Renal cortex interstitium (tissue), 15 donors: Measurements from ENCODE around the gene PRR22. TPM values are rescaled to one million over a fixed set of nuclear protein-coding genes. Genes with fewer than 3 reads are reported as not detected.

Source experiments
- DNase-seq, 11 donors: peaks; one replicate each; pipeline ENCODE4 v3.0.0-alpha.2; 2013; ENCODE audit warnings: low read depth in 9 of 11, low spot score in 4 of 11; ENCODE audit errors: extremely low read depth in 1 of 11
- long read RNA-seq, 16 experiments: transcript quantifications; one replicate each; lab custom pipeline, GENCODE V29; 2026
- polyA plus RNA-seq, 3 donors: library from polyadenylated mRNA; unstranded; fragments of 120-200 nt; gene quantifications; one replicate each; pipeline ENCODE4 v1.2.1, GENCODE V29; 2013; ENCODE audit not compliant: insufficient read length in 3 of 3

Gene PRR22
- 1 to 10 TPM; 2.4 to 5.0 (median 2.5) TPM for polyA plus RNA-seq
- long read RNA-seq, donor 1, partial matches to known transcripts: 0 of 2 reads
- long read RNA-seq, donor 1, other reads (novel, unspliced or antisense): 0 of 2 reads
- long read RNA-seq, donor 2, partial matches to known transcripts: 0 of 2 reads
- long read RNA-seq, donor 2, other reads (novel, unspliced or antisense): 0 of 2 reads
- long read RNA-seq, donor 3: 0 reads
- long read RNA-seq, donor 4, partial matches to known transcripts: 0 of 3 reads
- long read RNA-seq, donor 4, other reads (novel, unspliced or antisense): 0 of 3 reads
- long read RNA-seq, donor 5: 0 reads
- long read RNA-seq, donor 6, partial matches to known transcripts: 0 of 3 reads
- long read RNA-seq, donor 6, other reads (novel, unspliced or antisense): 0 of 3 reads
- long read RNA-seq, donor 7: 0 reads
- long read RNA-seq, donor 8: 0 reads
- long read RNA-seq, donor 9: 0 reads
- long read RNA-seq, donor 10, partial matches to known transcripts: 0 of 3 reads
- long read RNA-seq, donor 10, other reads (novel, unspliced or antisense): 0 of 3 reads
- long read RNA-seq, donor 11: 0 reads
- long read RNA-seq, donor 12: 0 reads
- long read RNA-seq, donor 13: 0 reads
- long read RNA-seq, donor 14, partial matches to known transcripts: 0 of 5 reads
- long read RNA-seq, donor 14, other reads (novel, unspliced or antisense): 0 of 5 reads
- long read RNA-seq, donor 15, partial matches to known transcripts: 0 of 2 reads
- long read RNA-seq, donor 15, other reads (novel, unspliced or antisense): 0 of 2 reads
- long read RNA-seq, donor 16: 0 reads

DNA sequence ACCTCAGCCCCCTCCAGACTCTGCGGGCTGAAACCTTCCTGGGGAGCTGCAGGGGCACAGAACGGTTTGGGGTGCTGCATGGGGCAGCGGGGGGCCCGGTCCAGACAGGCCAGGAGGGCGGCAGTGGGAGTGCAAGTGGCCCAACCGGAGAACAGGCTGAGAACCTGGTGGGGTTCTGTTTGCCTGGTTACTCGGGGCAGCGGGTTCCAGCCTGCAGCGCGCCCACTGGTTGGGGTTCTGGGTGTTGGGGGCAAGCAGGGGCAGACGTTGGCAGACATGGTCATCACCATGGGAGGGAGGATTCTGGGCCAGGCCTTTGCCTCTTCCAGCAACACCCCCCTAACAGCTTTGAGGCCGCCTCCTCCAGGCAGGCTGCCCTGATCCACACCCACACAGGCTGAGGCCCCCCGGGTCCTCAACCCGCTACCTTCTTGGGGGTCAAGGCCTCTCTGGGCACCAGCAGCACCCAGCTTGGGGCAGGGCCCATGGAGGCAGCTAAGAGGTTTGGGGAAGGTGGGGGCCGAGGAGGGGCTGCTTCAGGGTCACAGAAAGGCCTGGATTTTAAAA, at the start of gene PRR22:
PRR22 (minus strand) TSS at position 166 of the 567 bp plus-strand sequence; CDS start at position 80, 86 bp downstream.
- no peak for DNase-seq

DNA sequence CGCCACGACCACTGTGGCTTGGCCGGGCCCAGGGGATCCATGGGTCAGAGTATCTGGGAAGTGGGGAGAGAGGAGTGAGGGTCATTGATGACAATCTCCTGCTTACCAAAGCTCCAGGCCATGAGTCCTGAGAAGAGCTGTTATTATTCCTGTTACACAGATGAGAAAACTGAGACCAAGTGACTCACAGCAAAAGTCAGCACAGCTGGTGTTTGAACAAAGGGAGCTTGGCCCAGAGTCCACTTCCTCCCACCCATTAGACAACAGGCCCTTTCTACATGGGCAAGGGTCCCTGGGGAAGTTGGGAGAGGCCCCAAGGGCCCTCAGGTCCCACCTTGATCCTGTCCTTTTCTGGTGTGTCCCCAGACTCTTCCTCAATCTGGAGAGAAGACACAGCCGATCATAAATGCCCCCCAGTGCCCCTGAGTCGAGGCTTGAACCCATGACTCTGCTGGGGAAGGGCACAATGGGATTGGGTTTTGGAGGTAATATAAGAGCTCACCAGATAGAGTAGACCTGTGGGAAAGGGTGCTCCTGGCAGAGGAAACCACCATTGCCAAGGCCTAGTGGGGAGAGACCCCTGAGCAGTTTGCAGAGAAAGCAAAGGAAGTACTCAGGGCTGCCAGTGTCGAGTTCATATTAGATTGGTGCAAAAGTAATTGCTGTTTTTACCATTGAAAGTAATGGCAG, 48.1 kb upstream of the PRR22 start:
- DNase-seq: no peak

DNA sequence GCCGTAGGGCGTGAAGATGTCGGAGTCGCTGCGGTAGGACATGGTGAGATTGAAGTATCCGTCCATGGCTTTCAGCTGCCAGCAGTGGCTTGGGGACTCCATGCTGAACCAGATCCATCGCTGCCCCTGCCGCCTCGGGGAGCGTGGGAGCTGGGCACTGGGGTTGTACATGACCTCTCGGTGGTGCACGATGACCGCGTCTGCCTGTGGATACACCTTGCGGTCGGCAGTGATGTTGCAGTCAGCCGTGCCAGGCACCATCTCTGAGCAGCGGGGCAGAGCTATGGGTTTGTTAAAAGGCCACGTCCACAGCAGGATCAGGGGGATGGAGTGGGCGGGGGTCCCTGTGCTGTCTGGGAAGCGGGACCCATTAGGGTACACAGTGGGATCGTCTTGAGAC, 47.5 kb upstream of the PRR22 start:
- DNase-seq: no peak

DNA sequence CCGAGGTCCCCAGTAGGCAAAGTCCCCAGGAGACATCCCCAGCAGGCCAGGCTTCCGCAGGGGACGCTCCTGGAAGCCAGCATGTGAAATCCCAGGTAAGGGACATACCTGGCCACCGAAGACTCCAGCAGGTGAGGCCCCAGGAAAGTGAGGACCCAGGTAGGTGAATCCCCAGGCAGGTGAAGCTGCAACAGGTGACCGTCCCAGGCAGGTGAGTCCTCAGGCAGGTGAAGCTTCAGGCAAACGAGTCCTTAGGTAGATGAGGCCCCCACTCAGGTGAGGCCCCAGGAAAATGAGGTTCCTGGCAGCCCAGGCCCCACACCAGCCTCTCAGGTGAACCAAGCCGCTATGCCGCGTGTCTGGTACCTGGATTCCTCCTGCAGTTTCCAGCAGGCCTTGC, 46.6 kb upstream of the PRR22 start:
- no peak for DNase-seq

DNA sequence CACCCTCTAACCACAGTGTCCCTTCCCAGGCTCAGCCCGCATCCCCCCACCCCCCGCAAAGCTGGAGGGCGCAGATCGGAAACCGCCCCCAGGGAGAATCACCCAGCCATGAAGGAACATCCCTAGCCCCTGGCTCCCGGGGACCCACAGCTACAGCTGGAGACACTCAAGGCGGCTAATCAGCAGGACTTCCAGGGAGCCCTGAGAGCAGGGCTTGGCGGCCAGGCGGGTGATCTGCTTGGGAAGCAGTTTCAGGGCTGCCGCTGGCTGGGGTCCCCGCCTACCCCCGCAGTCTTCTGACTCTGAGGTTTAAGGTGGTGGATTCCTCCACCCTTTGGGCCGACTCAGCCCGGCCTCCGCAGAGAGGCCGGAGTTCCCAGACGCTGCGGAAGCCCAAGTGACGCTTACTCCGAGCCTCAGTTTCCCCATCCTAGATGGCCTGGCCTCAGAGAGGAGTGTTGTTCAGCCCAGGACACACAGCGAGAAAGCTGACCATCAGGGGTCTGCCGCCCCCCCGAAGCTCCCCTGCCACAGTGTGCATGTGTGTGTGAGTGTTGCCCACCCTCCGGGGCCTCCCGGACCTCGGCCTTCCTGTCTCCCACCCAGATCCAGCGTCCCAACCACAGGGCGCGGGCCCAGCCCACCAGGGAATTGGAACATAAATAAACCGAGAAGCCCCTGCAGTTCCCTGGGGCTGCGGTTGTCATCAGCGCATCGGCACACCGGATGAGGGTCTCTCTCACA, 45.2 kb upstream of the PRR22 start:
- no peak for DNase-seq

DNA sequence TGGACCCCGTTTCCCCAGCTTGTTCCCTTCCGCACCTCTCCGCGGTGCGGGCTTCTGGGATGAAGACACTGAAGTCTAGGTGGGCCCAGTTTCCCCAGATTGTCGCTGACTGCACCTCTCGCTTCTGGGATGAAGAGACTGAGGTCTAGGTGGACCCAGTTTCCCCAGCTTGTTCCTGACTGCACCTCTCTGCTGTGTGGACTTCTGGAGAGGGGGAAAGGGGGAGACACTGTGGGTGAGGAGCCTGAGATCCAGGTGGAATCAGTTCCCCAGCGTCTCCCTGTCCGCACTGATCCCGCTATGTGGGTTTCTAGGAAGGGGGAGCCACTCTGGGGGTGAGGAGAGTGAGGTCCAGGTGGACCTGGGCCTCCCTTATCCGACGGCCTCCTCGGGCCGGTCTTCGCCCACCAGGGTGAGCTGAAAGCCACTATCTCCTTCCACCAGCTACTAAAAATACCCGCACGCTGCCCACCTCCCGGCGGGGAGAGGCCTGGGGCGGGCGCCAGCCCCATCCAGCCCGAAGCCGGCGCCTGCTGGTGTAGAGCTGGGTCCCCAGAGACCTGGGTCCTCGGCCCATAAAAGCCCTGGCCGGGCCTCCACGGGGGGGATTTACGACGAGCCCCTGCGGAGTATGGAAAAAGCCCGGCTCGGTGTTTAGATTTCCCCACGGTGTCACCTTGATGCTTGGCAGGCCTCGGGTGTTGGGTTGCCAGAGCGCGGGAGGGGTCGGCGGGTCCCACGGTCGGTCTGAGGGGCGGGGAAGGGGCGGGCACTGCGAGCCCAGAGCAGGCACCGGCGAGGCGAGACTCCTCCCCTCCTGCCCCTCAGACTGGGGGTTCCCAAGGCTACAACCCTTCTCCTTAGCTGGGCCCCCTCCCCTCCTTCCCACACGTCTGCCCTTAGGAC, 44.4 kb upstream of the PRR22 start:
- DNase-seq: peak in 10 of 11 donors; percentile 56 to 83 (median 76)

DNA sequence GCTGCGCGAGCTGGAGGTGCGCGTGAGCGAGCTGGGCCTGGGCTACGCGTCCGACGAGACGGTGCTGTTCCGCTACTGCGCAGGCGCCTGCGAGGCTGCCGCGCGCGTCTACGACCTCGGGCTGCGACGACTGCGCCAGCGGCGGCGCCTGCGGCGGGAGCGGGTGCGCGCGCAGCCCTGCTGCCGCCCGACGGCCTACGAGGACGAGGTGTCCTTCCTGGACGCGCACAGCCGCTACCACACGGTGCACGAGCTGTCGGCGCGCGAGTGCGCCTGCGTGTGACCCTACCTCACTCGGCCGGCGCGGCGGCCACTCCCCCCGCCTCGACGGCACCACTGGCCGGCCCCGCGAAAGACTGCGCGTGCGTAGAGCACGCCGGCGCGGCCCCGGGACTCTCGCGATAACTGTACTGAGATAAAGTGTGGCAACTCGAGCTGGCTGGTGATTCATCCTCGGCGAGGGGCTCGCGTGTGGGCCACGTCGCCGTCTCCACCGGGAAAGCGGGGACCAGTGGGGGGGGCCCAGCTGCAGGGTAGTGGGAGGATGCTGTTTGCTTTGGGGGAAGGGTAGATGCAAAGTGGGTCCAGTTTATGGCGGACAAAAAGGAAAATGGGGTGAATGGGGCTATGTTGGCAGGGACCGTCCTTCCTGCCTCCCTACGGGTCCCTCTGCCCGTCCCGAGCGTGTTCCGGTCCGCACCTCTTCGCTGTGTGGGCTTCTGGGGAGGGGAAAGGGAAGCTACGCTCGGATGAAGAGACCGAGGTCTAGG, 43.5 kb upstream of the PRR22 start:
- peak; percentile 88 to 94 (median 92) for DNase-seq

DNA sequence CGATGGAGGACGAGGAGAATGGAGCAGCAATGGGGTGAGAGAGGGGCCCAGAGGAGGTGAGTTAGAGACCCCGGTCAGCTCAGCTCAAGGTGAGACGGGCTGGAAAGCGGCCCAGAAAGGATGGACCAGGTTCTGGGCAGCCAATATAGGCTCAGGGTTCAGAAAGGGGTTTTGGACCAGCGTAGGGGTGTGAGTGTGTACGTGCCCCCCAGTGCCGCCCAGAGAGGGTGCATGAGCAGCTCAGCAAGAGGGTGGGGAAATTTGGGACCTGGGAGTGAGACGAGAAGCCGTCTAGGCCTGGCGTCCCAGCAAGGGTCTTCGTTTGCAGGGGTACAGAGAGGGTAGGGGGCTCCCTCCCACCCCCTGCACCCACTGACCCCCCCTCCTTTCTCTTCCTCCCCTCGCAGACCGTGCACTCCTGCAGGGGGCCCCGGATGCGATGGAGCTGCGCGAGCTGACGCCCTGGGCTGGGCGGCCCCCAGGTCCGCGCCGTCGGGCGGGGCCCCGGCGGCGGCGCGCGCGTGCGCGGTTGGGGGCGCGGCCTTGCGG, 42.9 kb upstream of the PRR22 start:
- no peak for DNase-seq

DNA sequence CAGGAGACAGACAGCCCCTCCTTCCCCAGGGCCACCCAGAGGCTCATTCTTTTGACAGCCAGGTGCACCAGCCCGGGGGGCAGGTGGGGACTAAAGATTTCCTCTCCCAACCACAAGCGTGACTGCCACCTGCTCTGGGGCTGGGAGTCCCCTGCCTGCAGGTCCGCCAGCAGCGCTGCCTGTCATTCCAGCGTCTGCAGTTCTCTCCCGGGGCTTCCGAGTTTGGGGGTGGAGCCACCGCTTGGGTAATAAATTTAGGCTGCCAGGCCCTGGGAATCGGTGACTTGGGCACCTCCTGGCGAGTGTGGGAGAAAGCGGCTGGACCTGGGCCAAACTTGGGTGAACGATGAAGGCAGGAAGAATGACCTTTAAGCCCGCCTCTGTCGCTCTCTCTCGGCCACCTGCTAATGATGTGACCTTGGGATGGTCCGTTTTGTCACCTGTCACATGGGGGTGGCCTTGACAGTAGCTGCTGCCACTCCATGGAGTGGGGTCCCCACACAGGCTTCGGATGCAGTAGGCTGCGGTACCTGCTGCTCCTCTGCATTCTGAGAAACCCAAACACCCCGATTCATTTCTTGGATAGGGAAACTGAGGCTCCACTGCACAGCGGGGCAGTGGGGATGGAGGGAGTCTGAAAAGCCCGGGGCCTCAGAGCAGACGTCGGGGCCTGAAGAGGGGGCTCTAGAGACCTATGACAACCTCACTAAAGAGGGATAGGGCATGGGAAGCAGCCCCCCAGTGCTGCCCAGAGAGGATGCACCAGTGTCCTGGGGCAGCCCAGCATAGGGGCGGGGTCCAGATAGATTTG, 42.2 kb upstream of the PRR22 start:
- peak in 8 of 11 donors; percentile 56 to 79 (median 76) for DNase-seq

DNA sequence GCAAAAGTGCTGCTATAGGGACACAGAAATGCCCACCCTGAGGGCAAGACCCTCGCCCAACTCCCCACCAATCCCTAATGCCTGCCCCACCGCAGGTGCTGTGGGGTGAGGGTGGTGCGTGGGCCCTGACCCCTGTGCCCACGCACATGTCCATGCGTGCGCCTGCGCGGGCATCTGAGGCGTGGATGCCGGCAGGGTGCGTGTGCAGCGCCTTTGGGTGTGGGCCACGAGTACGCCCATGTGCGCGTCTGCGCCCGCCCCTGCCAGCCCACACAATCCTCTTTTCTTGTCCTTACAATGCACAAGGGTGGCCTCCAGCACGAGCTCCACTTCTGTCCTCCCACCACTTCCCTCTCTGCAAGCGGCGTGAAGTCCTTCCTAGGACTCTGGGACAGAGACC, 40.6 kb upstream of the PRR22 start:
- no peak for DNase-seq

DNA sequence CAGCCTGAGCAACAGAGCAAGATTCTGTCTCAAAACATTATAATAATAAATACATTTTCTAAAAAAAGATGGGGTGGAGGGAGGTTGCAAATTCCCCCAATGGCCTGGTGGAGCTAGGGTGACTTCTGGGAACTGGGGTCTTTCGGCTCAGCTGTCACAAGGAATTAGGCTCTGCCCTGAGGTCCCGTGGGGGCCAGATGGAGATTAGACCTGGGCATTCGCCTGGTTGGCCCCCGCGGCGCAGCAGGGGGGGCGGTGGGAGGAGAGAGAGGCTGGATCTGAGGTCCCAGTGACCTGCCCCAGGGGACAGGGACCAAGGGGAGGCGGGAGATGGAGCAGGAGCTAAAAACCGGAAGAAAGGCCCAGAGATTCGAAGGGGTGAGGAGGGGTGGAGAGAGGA, 40.2 kb upstream of the PRR22 start:
- DNase-seq: no peak

DNA sequence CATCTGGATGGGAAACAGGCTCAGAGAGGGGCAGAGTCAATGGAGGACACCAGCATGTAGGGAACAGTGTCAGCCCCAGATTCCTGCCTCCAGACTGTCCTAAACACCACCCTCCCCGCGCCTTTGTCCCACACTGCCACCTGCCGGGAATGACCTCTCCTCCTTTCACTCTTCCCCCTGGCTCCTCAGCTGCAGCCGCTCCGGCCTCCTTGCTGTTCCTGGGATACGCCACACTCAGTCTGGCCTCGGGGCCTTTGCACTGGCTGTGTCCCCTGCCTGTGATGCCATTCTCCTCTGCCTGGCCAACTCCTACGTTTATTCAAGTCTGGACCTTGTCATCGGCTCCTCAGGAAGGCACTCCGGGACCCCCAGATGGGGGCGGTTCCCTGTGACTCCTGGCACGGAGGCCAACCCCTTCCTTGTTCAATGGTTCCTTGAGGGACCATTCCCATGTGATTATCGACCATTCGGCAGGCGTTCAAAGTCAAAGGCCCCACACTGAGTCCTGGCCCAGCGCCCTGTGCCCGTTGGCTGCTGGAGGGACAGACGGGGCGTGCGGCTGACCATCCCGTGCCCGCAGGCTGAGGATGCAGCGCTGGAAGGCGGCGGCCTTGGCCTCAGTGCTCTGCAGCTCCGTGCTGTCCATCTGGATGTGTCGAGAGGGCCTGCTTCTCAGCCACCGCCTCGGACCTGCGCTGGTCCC, 39.2 kb upstream of the PRR22 start:
- DNase-seq: no peak

DNA sequence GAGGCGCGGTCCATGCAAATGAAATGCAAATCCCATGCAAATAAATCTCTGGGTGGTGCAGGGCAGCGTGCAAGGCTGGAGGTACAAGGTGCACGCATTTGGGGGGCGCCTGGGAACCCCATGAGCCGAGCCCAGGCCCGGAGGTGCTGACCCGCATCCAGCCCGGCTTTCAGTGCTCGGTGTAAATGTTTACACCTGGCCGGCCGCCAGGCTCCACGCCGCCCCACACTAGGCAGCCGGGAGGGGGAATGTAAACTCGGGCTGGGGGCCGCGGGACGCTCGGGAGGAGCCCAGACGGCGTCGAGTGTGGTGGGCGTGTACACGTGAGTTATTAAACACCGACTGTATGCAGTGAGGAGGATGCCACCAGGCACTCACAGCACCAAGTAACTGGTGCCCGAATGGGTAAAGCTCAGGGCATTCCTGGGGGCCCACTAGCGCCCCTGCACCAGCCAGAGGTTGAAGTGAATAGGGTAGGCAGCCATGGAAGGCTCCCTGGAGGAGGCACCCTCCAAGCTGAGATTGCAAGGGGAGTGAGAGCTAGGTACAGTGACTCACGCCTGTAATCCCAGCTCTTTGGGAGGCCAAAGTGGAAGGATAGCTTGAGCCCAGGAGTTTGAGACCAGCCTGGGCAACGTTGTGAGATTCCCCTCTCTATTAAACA, 37.8 kb upstream of the PRR22 start:
- DNase-seq: no peak

DNA sequence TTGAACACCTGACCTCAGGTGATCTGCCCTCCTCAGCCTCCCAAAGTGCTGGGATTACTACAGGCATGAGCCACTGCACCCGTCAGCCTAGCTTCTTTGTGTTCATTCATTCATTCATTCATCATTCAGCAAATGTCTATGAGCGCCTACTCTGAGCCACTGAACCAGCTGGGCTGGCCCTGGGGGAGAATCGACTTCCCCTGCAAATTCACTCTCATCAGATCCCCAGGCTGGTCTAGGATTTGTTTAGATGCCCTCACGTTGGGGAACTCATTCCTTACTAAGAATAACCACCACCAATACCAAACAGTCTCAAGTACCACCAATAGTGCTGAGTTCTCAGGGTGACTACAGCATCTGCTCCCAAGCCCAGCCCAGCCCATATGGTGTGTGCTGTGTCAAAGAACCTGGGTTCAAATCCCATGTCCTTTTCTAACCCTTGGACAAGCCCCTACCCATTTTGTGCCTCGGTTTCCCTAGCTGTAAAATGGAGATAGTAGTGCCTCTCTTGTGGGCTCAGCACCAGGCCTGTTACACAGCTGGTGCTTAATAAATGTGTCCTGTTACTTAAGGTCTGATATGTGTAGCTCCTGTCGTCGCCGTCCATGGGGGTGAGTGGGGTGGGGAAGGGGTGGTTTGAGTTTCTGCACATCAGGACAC, 37.1 kb upstream of the PRR22 start:
- no peak for DNase-seq
